H1 (cell line): ENCODE results near the gene PF4V1. TPM values are rescaled to one million over a fixed set of nuclear protein-coding genes. Genes with fewer than 3 reads are reported as not detected.

ENCODE experiments used
- CBX5 ChIP-seq: fragments of 300-800, 300-1000 bp; sonication (generic); IDR thresholded peaks from 2 replicates; pipeline ENCODE4 v1.7.1; 2016; ENCODE audit warnings: antibody characterized with exemption, low read length, low read depth
- CEBPB ChIP-seq: IDR thresholded peaks from 2 replicates; pipeline ENCODE4 v1.6.1; 2012; ENCODE audit warnings: low read depth, low read length
- FOSL1 ChIP-seq: IDR thresholded peaks from 2 replicates; pipeline ENCODE4 v1.6.1; 2011; ENCODE audit warnings: mild to moderate bottlenecking, low read depth, low read length, moderate library complexity; ENCODE audit not compliant: insufficient read depth
- polyA plus RNA-seq, 7 experiments: library from polyadenylated mRNA; depleted of rRNA in 3 of 7; stranded (reverse) in 5 of 7; unstranded in 2 of 7; fragments of >200 nt in 5 of 7; fragments of 200-250 nt in 2 of 7; gene quantifications; 1 replicate in 5 of 7; 2 replicates in 1 of 7; 4 replicates in 1 of 7; pipeline versions ENCODE4 v1.2.1 to v1.2.3, GENCODE V29; 2011 to 2013; ENCODE audit warnings: missing spikeins in 2 of 7, mixed read lengths in 2 of 7
- total RNA-seq: library from RNA; stranded (reverse); fragmentation: NEBNext Ultra II Directional; extraction: Animal tissue kit (Norgen Biotek cat#: 25700); gene quantifications from 2 replicates; pipeline ENCODE4 v1.2.1, GENCODE V29; 2021
- TF ChIP-seq, protein P1 (sequence below): fragments of 300-600 bp; sonication (generic); IDR thresholded peaks from 2 replicates; pipeline ENCODE4 v1.7.1; 2012; ENCODE audit warnings: low read length, moderate library complexity, mild to moderate bottlenecking, inconsistent platforms; ENCODE audit not compliant: insufficient replicate concordance

PF4V1 gene
- total and polyA plus RNA-seq, 2 of the 8 experiments (the other 6 are each of a cell fraction or from before 2014, with no cell fraction given) = not detected

DNA sequence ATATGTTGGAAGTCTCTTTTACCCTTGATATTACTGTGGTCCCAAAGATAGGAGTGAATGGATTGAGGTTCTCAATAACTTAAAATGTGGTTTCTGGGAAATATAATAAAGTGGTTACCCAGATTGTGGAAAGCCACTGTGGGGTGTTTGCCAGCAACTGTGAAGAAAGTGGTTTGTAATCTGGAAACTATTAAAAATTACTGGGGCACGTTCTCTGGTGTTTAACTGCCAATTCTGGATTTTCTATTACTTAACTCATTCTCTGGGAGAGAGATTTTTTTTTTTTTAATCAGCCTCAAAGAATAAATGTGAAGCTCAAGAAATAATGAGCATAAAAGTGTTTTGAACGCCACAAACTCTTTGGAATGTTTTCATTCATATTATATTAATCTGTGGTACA, 21.5 kb upstream of the PF4V1 start (continued):
- TF ChIP-seq, protein P1, sequence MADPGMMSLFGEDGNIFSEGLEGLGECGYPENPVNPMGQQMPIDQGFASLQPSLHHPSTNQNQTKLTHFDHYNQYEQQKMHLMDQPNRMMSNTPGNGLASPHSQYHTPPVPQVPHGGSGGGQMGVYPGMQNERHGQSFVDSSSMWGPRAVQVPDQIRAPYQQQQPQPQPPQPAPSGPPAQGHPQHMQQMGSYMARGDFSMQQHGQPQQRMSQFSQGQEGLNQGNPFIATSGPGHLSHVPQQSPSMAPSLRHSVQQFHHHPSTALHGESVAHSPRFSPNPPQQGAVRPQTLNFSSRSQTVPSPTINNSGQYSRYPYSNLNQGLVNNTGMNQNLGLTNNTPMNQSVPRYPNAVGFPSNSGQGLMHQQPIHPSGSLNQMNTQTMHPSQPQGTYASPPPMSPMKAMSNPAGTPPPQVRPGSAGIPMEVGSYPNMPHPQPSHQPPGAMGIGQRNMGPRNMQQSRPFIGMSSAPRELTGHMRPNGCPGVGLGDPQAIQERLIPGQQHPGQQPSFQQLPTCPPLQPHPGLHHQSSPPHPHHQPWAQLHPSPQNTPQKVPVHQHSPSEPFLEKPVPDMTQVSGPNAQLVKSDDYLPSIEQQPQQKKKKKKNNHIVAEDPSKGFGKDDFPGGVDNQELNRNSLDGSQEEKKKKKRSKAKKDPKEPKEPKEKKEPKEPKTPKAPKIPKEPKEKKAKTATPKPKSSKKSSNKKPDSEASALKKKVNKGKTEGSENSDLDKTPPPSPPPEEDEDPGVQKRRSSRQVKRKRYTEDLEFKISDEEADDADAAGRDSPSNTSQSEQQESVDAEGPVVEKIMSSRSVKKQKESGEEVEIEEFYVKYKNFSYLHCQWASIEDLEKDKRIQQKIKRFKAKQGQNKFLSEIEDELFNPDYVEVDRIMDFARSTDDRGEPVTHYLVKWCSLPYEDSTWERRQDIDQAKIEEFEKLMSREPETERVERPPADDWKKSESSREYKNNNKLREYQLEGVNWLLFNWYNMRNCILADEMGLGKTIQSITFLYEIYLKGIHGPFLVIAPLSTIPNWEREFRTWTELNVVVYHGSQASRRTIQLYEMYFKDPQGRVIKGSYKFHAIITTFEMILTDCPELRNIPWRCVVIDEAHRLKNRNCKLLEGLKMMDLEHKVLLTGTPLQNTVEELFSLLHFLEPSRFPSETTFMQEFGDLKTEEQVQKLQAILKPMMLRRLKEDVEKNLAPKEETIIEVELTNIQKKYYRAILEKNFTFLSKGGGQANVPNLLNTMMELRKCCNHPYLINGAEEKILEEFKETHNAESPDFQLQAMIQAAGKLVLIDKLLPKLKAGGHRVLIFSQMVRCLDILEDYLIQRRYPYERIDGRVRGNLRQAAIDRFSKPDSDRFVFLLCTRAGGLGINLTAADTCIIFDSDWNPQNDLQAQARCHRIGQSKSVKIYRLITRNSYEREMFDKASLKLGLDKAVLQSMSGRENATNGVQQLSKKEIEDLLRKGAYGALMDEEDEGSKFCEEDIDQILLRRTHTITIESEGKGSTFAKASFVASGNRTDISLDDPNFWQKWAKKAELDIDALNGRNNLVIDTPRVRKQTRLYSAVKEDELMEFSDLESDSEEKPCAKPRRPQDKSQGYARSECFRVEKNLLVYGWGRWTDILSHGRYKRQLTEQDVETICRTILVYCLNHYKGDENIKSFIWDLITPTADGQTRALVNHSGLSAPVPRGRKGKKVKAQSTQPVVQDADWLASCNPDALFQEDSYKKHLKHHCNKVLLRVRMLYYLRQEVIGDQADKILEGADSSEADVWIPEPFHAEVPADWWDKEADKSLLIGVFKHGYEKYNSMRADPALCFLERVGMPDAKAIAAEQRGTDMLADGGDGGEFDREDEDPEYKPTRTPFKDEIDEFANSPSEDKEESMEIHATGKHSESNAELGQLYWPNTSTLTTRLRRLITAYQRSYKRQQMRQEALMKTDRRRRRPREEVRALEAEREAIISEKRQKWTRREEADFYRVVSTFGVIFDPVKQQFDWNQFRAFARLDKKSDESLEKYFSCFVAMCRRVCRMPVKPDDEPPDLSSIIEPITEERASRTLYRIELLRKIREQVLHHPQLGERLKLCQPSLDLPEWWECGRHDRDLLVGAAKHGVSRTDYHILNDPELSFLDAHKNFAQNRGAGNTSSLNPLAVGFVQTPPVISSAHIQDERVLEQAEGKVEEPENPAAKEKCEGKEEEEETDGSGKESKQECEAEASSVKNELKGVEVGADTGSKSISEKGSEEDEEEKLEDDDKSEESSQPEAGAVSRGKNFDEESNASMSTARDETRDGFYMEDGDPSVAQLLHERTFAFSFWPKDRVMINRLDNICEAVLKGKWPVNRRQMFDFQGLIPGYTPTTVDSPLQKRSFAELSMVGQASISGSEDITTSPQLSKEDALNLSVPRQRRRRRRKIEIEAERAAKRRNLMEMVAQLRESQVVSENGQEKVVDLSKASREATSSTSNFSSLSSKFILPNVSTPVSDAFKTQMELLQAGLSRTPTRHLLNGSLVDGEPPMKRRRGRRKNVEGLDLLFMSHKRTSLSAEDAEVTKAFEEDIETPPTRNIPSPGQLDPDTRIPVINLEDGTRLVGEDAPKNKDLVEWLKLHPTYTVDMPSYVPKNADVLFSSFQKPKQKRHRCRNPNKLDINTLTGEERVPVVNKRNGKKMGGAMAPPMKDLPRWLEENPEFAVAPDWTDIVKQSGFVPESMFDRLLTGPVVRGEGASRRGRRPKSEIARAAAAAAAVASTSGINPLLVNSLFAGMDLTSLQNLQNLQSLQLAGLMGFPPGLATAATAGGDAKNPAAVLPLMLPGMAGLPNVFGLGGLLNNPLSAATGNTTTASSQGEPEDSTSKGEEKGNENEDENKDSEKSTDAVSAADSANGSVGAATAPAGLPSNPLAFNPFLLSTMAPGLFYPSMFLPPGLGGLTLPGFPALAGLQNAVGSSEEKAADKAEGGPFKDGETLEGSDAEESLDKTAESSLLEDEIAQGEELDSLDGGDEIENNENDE = no peak
- TF ChIP-seq CEBPB (no peak), FOSL1 (no peak), CBX5 (no peak)
